ENCODE data around the gene C1orf226.

Gene C1orf226

DNA sequence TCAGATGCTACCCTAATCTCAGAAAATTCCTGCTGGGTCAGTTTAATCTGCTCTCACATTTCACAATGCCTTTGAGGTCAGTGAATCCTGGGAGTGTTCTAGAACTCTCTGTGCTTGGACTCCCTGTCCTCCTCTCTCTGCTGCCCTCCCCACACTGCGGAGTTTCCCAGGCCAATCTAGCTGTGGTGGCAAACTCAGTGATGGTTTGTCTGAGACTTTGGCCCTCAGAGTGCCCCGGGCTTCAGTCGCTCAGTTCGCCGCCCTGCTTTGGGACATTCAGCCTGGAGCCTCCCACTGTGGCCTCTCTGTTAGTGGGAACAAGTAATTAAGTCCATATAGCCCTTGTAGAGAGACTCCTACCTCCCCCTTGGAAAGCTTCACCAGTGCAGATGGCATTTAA lies 7.1 kb downstream of the C1orf226 start:
- TF ChIP-seq, protein P1, sequence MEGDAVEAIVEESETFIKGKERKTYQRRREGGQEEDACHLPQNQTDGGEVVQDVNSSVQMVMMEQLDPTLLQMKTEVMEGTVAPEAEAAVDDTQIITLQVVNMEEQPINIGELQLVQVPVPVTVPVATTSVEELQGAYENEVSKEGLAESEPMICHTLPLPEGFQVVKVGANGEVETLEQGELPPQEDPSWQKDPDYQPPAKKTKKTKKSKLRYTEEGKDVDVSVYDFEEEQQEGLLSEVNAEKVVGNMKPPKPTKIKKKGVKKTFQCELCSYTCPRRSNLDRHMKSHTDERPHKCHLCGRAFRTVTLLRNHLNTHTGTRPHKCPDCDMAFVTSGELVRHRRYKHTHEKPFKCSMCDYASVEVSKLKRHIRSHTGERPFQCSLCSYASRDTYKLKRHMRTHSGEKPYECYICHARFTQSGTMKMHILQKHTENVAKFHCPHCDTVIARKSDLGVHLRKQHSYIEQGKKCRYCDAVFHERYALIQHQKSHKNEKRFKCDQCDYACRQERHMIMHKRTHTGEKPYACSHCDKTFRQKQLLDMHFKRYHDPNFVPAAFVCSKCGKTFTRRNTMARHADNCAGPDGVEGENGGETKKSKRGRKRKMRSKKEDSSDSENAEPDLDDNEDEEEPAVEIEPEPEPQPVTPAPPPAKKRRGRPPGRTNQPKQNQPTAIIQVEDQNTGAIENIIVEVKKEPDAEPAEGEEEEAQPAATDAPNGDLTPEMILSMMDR (conservative IDR thresholded peaks at IDR 0.05), result no peak
- TF ChIP-seq ZFX (IDR thresholded peaks at IDR 0.05), result no peak
- H3K27ac ChIP-seq, result peak overlapping the region; percentile 5; the same call in 1 of the 2 replicates

DNA sequence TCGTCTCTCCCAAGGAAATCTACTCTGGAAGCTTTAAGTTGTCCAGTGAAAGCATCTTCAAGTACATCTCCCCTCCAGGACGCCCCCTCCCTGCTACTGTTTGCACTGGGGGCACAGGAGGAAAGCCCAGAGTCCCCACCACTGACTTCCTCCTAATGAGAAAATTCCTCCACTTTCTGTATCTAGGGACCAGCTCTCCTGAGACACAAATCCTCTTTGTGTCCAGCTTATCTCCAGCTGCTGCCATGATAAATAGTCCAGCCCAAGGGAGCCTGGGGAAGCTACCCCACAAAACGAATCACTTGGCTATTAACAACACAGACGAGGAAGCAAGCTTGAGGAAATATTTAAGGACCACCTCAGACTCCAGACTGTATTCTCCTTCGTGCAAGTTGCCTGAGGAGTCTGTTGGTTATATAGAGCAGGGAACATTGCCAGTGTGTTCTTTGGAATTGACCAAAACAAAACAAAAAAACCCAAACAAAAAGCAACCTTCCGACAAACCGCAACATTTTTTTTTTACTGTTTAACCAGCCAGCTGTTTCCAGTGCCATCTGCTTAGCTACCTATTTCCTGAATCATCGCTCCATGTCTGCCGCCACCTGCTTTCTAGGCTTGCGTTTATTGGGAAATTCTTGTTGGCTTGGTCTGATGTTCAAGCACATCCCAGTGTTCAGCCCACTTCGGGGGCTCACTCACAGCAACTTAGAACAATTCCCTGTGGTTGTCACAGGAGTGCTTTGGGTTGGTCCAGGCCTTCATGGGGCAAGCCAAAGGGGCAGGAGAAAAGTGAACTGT lies 7.7 kb downstream of the C1orf226 start:
- TF ChIP-seq, protein P1 (conservative IDR thresholded peaks at IDR 0.05), result no peak
- no peak for TF ChIP-seq ZFX (IDR thresholded peaks at IDR 0.05)

DNA sequence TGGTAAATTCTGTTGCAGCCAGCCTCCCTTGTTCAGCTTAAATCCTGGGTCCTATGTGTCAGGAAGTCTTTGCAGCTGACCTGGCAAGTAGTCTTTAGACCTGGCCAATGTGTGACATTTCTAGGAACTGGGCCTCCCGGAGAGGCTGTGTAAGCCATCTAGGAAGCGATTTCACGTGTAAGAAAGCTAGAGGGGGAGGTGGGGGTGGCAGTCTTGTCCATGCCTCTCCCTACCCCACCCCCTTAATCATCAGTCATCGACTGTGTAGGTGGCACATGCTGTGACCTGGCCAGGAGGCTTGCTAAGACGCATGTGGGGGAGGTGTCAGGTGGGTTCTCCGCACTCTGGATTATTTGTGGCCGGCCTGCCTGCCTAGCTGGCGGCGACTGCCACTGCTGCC lies 8.4 kb downstream of the C1orf226 start:
- no peak overlapping the region for H3K27ac ChIP-seq
- TF ChIP-seq ZFX (IDR thresholded peaks at IDR 0.05), result no peak
- TF ChIP-seq, protein P1 (conservative IDR thresholded peaks at IDR 0.05), result no peak

More for the DNA sequence above, 7.7 kb downstream of the C1orf226 start:
- peak overlapping the region; percentile 5; the same call in 1 of the 2 replicates for H3K27ac ChIP-seq

DNA sequence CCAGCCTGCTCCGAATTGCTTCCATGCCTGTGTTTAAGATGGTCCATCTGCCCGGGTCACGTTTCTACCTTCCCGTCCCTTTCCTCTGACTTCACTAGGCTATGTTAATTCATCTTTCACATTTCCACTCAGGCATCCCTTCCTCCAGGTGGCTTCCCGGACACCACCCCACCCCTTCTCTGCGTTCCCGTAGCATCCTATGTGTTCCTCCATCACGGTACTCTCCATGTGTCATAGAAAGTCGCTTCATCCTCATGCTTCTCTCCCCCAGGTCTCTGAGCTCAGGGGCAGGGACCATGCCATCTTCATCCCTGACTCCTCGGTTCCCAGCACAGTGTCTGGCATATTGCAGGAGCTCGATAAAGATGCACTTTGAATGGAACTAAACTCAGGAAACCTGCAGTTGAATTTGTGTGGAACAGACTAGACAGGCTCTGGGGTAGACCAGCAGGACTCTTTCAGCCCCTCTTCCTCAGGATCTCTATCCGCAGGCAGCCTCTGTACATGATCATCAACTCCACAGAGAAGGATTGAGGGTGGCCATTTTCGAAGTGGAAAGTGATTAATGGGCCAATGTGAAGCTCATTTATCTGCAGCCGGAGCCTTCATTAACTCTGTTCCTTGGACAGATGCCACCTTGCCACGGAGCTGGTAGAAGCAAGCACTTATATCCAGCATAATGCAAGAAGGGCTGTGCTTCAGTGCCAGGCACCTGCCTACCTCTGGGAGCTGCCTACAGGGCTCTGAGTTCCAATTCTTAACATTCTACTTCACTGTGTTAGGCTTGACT lies 9.1 kb downstream of the C1orf226 start:
- H3K27ac ChIP-seq, result no peak overlapping the region
- no peak for TF ChIP-seq ZFX (IDR thresholded peaks at IDR 0.05)
- TF ChIP-seq, protein P1 (conservative IDR thresholded peaks at IDR 0.05), result no peak

DNA sequence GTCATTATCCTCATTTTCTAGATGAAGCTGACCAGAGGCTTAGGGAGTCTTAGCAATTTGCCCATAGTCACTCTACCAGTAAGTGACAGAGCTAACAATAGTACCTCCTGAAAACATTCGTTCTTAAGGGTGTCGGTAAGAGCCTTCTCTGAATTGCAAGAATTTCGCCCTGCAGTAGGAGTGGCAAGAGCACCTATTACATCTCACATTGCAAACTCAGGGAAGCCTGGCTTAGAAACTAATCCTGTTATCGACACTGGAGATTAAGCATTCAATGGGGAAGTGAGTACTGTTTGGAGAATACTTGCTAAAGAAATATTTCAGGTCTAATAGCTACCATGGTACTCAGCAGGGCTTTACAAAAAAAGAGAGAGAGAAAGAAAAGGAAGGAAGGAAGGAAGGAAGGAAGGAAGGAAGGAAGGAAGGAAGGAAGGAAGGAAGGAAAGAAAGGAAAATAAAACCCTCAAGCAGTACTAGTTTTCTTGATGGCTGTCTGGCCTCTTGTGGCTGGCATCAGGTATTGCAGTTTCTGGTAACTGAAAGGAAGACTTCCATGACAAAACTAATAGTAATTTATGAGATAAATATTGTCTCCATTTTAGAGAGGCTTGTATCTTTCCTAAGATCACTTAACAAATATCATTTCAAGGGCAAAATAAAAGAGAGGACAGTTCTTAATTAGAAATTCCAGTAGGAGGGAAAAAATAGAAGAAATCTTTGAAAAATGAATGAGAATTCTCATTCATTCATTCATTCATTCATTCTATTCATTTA lies 10.4 kb downstream of the C1orf226 start:
- H3K27ac ChIP-seq, result no peak overlapping the region
- TF ChIP-seq, protein P1 (conservative IDR thresholded peaks at IDR 0.05), result peak; percentile 95
- TF ChIP-seq ZFX (IDR thresholded peaks at IDR 0.05), result no peak

DNA sequence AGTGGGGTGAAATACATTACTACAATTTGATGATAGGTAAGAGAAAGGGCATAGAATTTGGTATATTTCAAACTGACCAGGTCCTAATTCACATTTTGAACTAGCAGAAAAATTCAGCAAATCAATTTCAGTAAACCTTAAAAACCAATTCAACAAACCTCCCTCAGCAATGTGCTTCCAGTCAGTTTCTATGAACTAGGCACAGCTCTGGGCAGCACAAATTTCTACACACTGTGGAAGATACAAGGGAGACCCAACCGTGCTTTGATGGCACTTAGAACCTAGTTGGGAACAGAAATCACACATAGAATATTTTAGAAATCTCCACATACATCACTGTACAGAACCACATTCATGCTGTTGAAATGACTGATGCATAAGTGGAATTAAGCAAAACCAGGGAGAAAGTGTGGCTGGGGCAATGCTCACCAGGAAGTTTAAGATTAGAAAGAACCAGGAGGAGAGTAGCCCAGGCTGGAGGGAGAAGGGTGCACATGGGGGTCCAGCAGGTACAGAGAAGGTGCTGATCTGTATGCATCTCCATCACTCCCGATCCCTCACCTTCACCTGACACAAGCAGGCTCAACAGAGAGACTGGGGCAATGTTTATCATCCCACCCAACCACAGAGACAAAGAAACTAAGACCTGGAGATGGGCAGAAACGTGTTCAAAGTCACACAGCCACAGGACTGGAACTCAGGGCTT lies 14.8 kb downstream of the C1orf226 start:
- no peak overlapping the region for H3K27ac ChIP-seq
- TF ChIP-seq, protein P1 (conservative IDR thresholded peaks at IDR 0.05), result no peak
- no peak for TF ChIP-seq ZFX (IDR thresholded peaks at IDR 0.05)

All from C4-2B (cell line).